GM12864 (cell line): ENCODE data around the gene ZNF710.
A peak's percentile ranks its signal among the peaks of the same experiment; 100 is the strongest.

Experiments used
- DNase-seq: peaks from one replicate; pipeline ENCODE4 v3.0.0-alpha.2; 2011; ENCODE audit warnings: low read depth
- H3K4me3 ChIP-seq: 2 replicates; pipeline ENCODE4 v1.5.1; 2011; ENCODE audit warnings: mild to moderate bottlenecking, low read depth, low read length, control low read depth
- CTCF ChIP-seq: IDR thresholded peaks from 2 replicates; pipeline ENCODE4 v1.5.1; 2011; ENCODE audit warnings: low read depth, mild to moderate bottlenecking, moderate library complexity, low read length, control low read depth, inconsistent platforms; ENCODE audit errors: missing control alignments

ZNF710 gene

GRCh38 chr15:90035095-90035839, 34.1 kb downstream of the ZNF710 start:
- no peak for TF ChIP-seq CTCF
- no peak overlapping the region for H3K4me3 ChIP-seq
- DNase-seq, result no peak

- no peak overlapping the region for H3K4me3 ChIP-seq
- TF ChIP-seq CTCF, result no peak
- DNase-seq, result no peak
Measured at GRCh38 chr15:90035840-90036230, 34.7 kb downstream of the ZNF710 start.

- H3K4me3 ChIP-seq, result no peak overlapping the region
- DNase-seq, result no peak
- no peak for TF ChIP-seq CTCF
Measured at GRCh38 chr15:90036343-90036742, 35.2 kb downstream of the ZNF710 start.

- DNase-seq, result no peak
- TF ChIP-seq CTCF, result no peak
- no peak overlapping the region for H3K4me3 ChIP-seq
Measured at GRCh38 chr15:90036806-90037510, 35.8 kb downstream of the ZNF710 start.

- no peak for TF ChIP-seq CTCF
- DNase-seq, result no peak
- no peak overlapping the region for H3K4me3 ChIP-seq
Measured at GRCh38 chr15:90037511-90037860, 36.4 kb downstream of the ZNF710 start.

- H3K4me3 ChIP-seq, result no peak overlapping the region
- DNase-seq, result peak; percentile 79
- no peak for TF ChIP-seq CTCF
Measured at GRCh38 chr15:90037961-90038631, 37.0 kb downstream of the ZNF710 start.

- DNase-seq, result no peak
- no peak for TF ChIP-seq CTCF
- H3K4me3 ChIP-seq, result no peak overlapping the region
Measured at GRCh38 chr15:90038632-90039095, 37.5 kb downstream of the ZNF710 start.
